Prostate gland (tissue), 2 donors: ENCODE results near the gene CCDC148. TPM values are rescaled to one million over a fixed set of nuclear protein-coding genes. Genes with fewer than 3 reads are reported as not detected.
"Not testable (repeated sequence)": the region's sequence is repeated elsewhere in the genome, so short reads cannot be mapped to it uniquely, and the experiment has no call there.

Source experiments
- DNase-seq: peaks from one replicate; pipeline ENCODE4 v3.0.0-alpha.2; 2019; ENCODE audit warnings: low spot score
- H3K27ac ChIP-seq, 2 donors: fragments of 200-600 bp; sonication (generic); 2 replicates each; pipeline ENCODE4 v1.5.1; 2017 to 2019
- H3K27me3 ChIP-seq: fragments of 200-600 bp; sonication (generic); replicated peaks from 2 replicates; pipeline ENCODE4 v1.5.1; 2019; ENCODE audit not compliant: insufficient read depth
- H3K36me3 ChIP-seq, 2 donors: fragments of 200-600 bp; sonication (generic); 1 replicate in 1 of 2; 2 replicates in 1 of 2; pipeline versions ENCODE4 v1.5.1 to v1.8.1; 2017 to 2019
- H3K4me1 ChIP-seq: fragments of 200-600 bp; sonication (generic); replicated peaks from 2 replicates; pipeline ENCODE4 v1.5.1; 2019
- H3K4me3 ChIP-seq, 2 donors: fragments of 200-600 bp; sonication (generic); 2 replicates each; pipeline ENCODE4 v1.5.1; 2017 to 2019
- H3K9me3 ChIP-seq: fragments of 200-600 bp; sonication (generic); 2 replicates; pipeline ENCODE4 v1.5.1; 2017
- CTCF ChIP-seq, 4 experiments: fragments of 200-600 bp in 2 of 4; fragments of 450-650 bp in 2 of 4; sonication (generic) in 2 of 4; IDR thresholded peaks; 1 replicate in 3 of 4; 2 replicates in 1 of 4; pipeline ENCODE4 v1.5.1; 2016 to 2019; ENCODE audit warnings: antibody characterized with exemption in 4 of 4, mild to moderate bottlenecking in 2 of 4, moderate library complexity in 2 of 4
- POLR2A ChIP-seq: fragments of 450-650 bp; IDR thresholded peaks from one replicate; pipeline ENCODE4 v1.6.1; 2016; ENCODE audit warnings: antibody characterized with exemption, mild to moderate bottlenecking
- POLR2AphosphoS5 ChIP-seq: sonication (generic); formaldehyde crosslinking; IDR thresholded peaks from one replicate; pipeline ENCODE4 v1.6.1; 2017; ENCODE audit warnings: antibody characterized with exemption
- WGBS: methylation state at CpG from one replicate; pipeline ENCODE4 v1.1.5; 2018; 5-methylcytosine and 5-hydroxymethylcytosine counted together
- intact Hi-C: fragments of 100-400 bp; cut with DNase I; formaldehyde crosslinking; loops from one replicate; pipeline ENCODE4 v1.14.2; 2022
- total RNA-seq, 2 donors: library from RNA; depleted of rRNA; stranded (reverse); fragments of >200 nt; gene quantifications; one replicate each; pipeline ENCODE4 v1.1.0, GENCODE V29; 2016

CCDC148 gene
- total RNA-seq, 2 donors from 2014 or later, result 1.5 to 1.6 TPM

- Histone ChIP-seq H3K27ac (peak overlapping the region; percentile 93 to 94), H3K4me3 (peak overlapping the region; percentile 76 to 94), H3K27me3 (no peaks in the 10 kb centered on the region), H3K9me3 (no peaks in the 10 kb centered on the region), H3K36me3 (no peaks in the 10 kb centered on the region), H3K4me1 (no peaks in the 10 kb centered on the region)
- intact Hi-C loops, result loop anchor here (5.0 kb wide), 1 partner anchor 294 kb away; no protein-coding TSS in a partner anchor
- TF ChIP-seq CTCF (IDR thresholded peaks at IDR 0.05) (no peak), POLR2A (no peak)
- 9% methylated on average over 9 of the region's 9 CpGs for WGBS
- no peak for DNase-seq
Measured at GRCh38 chr2:158458617-158458920, 2.0 kb upstream of the CCDC148 start.

GRCh38 chr2:158457826-158458616 lies 1.5 kb upstream of the CCDC148 start:
- H3K27me3 ChIP-seq, result no peaks in the 10 kb centered on the region
- H3K4me1 ChIP-seq, result no peaks in the 10 kb centered on the region
- TF ChIP-seq POLR2AphosphoS5, result peak; percentile 33
- TF ChIP-seq POLR2A, result peak; percentile 68
- peak in 3 of 4 experiments; percentile 21 to 56 (median 46) for TF ChIP-seq CTCF (IDR thresholded peaks at IDR 0.05)
- no peaks in the 10 kb centered on the region for H3K9me3 ChIP-seq
- intact Hi-C loops, result loop anchor here (5.0 kb wide), 1 partner anchor 294 kb away; no protein-coding TSS in a partner anchor
- peak overlapping the region; percentile 93 to 94 for H3K27ac ChIP-seq
- no peaks in the 10 kb centered on the region for H3K36me3 ChIP-seq
- peak; percentile 76 for DNase-seq
- under 1% methylated on average over 57 of the region's 61 CpGs for WGBS
- peak overlapping the region; percentile 76 to 94 for H3K4me3 ChIP-seq

GRCh38 chr2:158457092-158457825 lies 706 bp upstream of the CCDC148 start:
- no peaks in the 10 kb centered on the region for H3K4me1 ChIP-seq

GRCh38 chr2:158443606-158444005 lies 12.9 kb downstream of the CCDC148 start:
- no peak for DNase-seq
- Histone ChIP-seq H3K27me3 (no peaks in the 10 kb centered on the region), H3K36me3 (no peaks in the 10 kb centered on the region), H3K27ac (no peak overlapping the region), H3K9me3 (no peaks in the 10 kb centered on the region), H3K4me1 (no peaks in the 10 kb centered on the region), H3K4me3 (no peak overlapping the region)
- TF ChIP-seq POLR2AphosphoS5 (no peak), POLR2A (no peak), CTCF (IDR thresholded peaks at IDR 0.05) (no peak)
- WGBS, result 100% methylated on average over 1 of the region's 1 CpG
- intact Hi-C loops, result no loop called here

More at GRCh38 chr2:158457092-158457825, 706 bp upstream of the CCDC148 start:
- intact Hi-C loops, result loop anchor here (5.0 kb wide), 1 partner anchor 295 kb away; no protein-coding TSS in a partner anchor
- DNase-seq, result peak; percentile 28
- Histone ChIP-seq H3K9me3 (no peaks in the 10 kb centered on the region), H3K36me3 (no peaks in the 10 kb centered on the region), H3K27ac (peak overlapping the region; percentile 93 to 94), H3K4me3 (peak overlapping the region; percentile 76 to 94), H3K27me3 (no peaks in the 10 kb centered on the region)
- WGBS, result under 1% methylated on average over 74 of the region's 84 CpGs
- no peak for TF ChIP-seq CTCF (IDR thresholded peaks at IDR 0.05)
- no peak for TF ChIP-seq POLR2A
- no peak for TF ChIP-seq POLR2AphosphoS5

- DNase-seq, H3K9me3 ChIP-seq, H3K36me3 ChIP-seq, intact Hi-C loops, H3K27me3 ChIP-seq, H3K4me1 ChIP-seq, H3K4me3 ChIP-seq, H3K27ac ChIP-seq: not testable (repeated sequence)
- WGBS, result 94% methylated on average over 4 of the region's 4 CpGs
Measured at GRCh38 chr2:158439062-158439461, 17.5 kb downstream of the CCDC148 start.

- WGBS, result 90% methylated on average over 13 of the region's 13 CpGs
- DNase-seq, H3K4me1 ChIP-seq, H3K9me3 ChIP-seq, H3K27me3 ChIP-seq, H3K4me3 ChIP-seq, H3K36me3 ChIP-seq, H3K27ac ChIP-seq, intact Hi-C loops: not testable (repeated sequence)
Measured at GRCh38 chr2:158433716-158434115, 22.8 kb downstream of the CCDC148 start.
